ENCODE measurements around the gene NDUFC2.
"Not testable (repeated sequence)": the region's sequence is repeated elsewhere in the genome, so short reads cannot be mapped to it uniquely, and the experiment has no call there.

- TF ChIP-seq EZH2 (IDR thresholded peaks at IDR 0.05; ENCODE audit: borderline replicate concordance, insufficient read depth, low read depth, low read length, poor library complexity, severe bottlenecking); CTCF (IDR thresholded peaks at IDR 0.05): not testable (repeated sequence)
Measured at GRCh38 chr11:78086521-78087074, 6.9 kb upstream of the NDUFC2 start.

All from B cell (primary cell).